ENCODE data around the gene CCM2L.
"Not testable (repeated sequence)": the region's sequence is repeated elsewhere in the genome, so short reads cannot be mapped to it uniquely, and the experiment has no call there.

CCM2L gene

GRCh38 chr20:32031007-32031958 is 21.0 kb downstream of the CCM2L start:
- DNase-seq: peak; percentile 52

GRCh38 chr20:32033316-32033715 is 23.1 kb downstream of the CCM2L start:
- no peak for DNase-seq

- not testable (repeated sequence) for DNase-seq
Observed at GRCh38 chr20:32033721-32034120, 23.5 kb downstream of the CCM2L start.

- peak; percentile 9 for DNase-seq
Observed at GRCh38 chr20:32034581-32035425, 24.6 kb downstream of the CCM2L start.

GRCh38 chr20:32035426-32035779 is 25.2 kb downstream of the CCM2L start:
- no peak for DNase-seq

GRCh38 chr20:32036252-32036651 is 26.0 kb downstream of the CCM2L start:
- no peak for DNase-seq

- no peak for DNase-seq
Observed at GRCh38 chr20:32036716-32037485, 26.7 kb downstream of the CCM2L start.

- DNase-seq: no peak
Observed at GRCh38 chr20:32037929-32038328, 27.7 kb downstream of the CCM2L start.

- DNase-seq: peak; percentile 13
Observed at GRCh38 chr20:32040142-32040953, 30.1 kb downstream of the CCM2L start.

GRCh38 chr20:32045999-32046398 is 35.8 kb downstream of the CCM2L start:
- DNase-seq: no peak

GRCh38 chr20:32050324-32050841 is 40.1 kb downstream of the CCM2L start:
- DNase-seq: no peak

GRCh38 chr20:32050851-32051556 is 40.8 kb downstream of the CCM2L start:
- peak; percentile 24 for DNase-seq

GRCh38 chr20:32051720-32052089 is 41.5 kb downstream of the CCM2L start:
- DNase-seq: no peak

GRCh38 chr20:32052090-32052777 is 42.0 kb downstream of the CCM2L start, which contains the start of gene HCK:
Gene HCK, plus strand, starts transcription at chr20:32052242.
- DNase-seq: peak; percentile 24

GRCh38 chr20:32052778-32053362 is 42.6 kb downstream of the CCM2L start:
- DNase-seq: peak; percentile 41

- DNase-seq: no peak
Observed at GRCh38 chr20:32053648-32054047, 43.4 kb downstream of the CCM2L start.

- no peak for DNase-seq
Observed at GRCh38 chr20:32056708-32057483, 46.7 kb downstream of the CCM2L start.

GRCh38 chr20:32057656-32058184 is 47.5 kb downstream of the CCM2L start:
- DNase-seq: no peak

- DNase-seq: no peak
Observed at GRCh38 chr20:32059189-32059588, 49.0 kb downstream of the CCM2L start.

Measured in CD4-positive, alpha-beta T cell treated with Interleukin-21 for 1 hour (primary cell).